CD8-positive, alpha-beta memory T cell (primary cell): Measurements from ENCODE around the gene EMC6. TPM values are rescaled to one million over a fixed set of nuclear protein-coding genes. Genes with fewer than 3 reads are reported as not detected.
A peak's percentile ranks its signal among the peaks of the same experiment; 100 is the strongest.

Source experiments
- CTCF ChIA-PET: fragments of 350-600 bp; sonication (Branson Sonifier 250); formaldehyde crosslinking; loops from one replicate; lab custom pipeline; 2021; ENCODE audit warnings: antibody characterized with exemption; lab: Charles Lee
- POLR2A ChIA-PET: fragments of 350-600 bp; sonication (Branson Sonifier 250); formaldehyde crosslinking; loops from one replicate; lab custom pipeline; 2021; ENCODE audit warnings: antibody characterized with exemption; lab: Charles Lee
- DNase-seq, 5 donors: peaks; one replicate each; pipeline versions ENCODE4 v3.0.0 to v3.0.0-alpha.2; 2020 to 2022; ENCODE audit warnings: mixed read lengths in 1 of 5
- H3K27ac ChIP-seq: one replicate; pipeline ENCODE4 v1.7.0; 2013; ENCODE audit warnings: low read depth, mild to moderate bottlenecking, low read length, moderate library complexity
- H3K27me3 ChIP-seq: 2 replicates; pipeline ENCODE4 v1.7.0; 2013; ENCODE audit warnings: low read length, mild to moderate bottlenecking; ENCODE audit not compliant: insufficient read depth, poor library complexity, severe bottlenecking
- H3K36me3 ChIP-seq: 2 replicates; pipeline ENCODE4 v1.7.0; 2013; ENCODE audit warnings: mild to moderate bottlenecking, low read length, moderate library complexity; ENCODE audit not compliant: insufficient read depth
- H3K4me1 ChIP-seq: 2 replicates; pipeline ENCODE4 v1.7.0; 2013; ENCODE audit warnings: mild to moderate bottlenecking, low read length, moderate library complexity; ENCODE audit not compliant: insufficient read depth
- H3K4me3 ChIP-seq: 2 replicates; pipeline ENCODE4 v1.7.0; 2013; ENCODE audit warnings: mild to moderate bottlenecking, low read length
- H3K9me3 ChIP-seq: 2 replicates; pipeline ENCODE4 v1.7.0; 2013; ENCODE audit warnings: mild to moderate bottlenecking, low read length
- H3K27ac Mint-ChIP-seq, 8 donors: one replicate each; pipeline ENCODE4 v1.8.0; 2020 to 2021; ENCODE audit warnings: mixed read lengths in 8 of 8, mild to moderate bottlenecking in 6 of 8, inconsistent platforms in 3 of 8, moderate library complexity in 3 of 8
- H3K27me3 Mint-ChIP-seq, 2 donors: one replicate each; pipeline ENCODE4 v1.8.0; 2020 to 2021; ENCODE audit warnings: mixed read lengths in 2 of 2, mild to moderate bottlenecking in 1 of 2, moderate library complexity in 1 of 2
- H3K36me3 Mint-ChIP-seq, 3 donors: one replicate each; pipeline ENCODE4 v1.8.0; 2020 to 2021; ENCODE audit warnings: mixed read lengths in 3 of 3, inconsistent platforms in 1 of 3, mild to moderate bottlenecking in 1 of 3
- H3K4me1 Mint-ChIP-seq, 3 donors: one replicate each; pipeline ENCODE4 v1.8.0; 2020 to 2021; ENCODE audit warnings: mixed read lengths in 3 of 3, inconsistent platforms in 1 of 3, mild to moderate bottlenecking in 1 of 3
- H3K4me3 Mint-ChIP-seq, 7 donors: one replicate each; pipeline ENCODE4 v1.8.0; 2020 to 2021; ENCODE audit warnings: mixed read lengths in 7 of 7, mild to moderate bottlenecking in 6 of 7, moderate library complexity in 4 of 7, inconsistent platforms in 2 of 7
- H3K9me3 Mint-ChIP-seq, 5 donors: one replicate each; pipeline ENCODE4 v1.8.0; 2020 to 2022; ENCODE audit warnings: mixed read lengths in 5 of 5, mild to moderate bottlenecking in 3 of 5, moderate library complexity in 2 of 5, inconsistent platforms in 1 of 5
- polyA plus RNA-seq: library from polyadenylated mRNA; unstranded; fragments of 300-500 nt; fragmentation: Illumina TruSeq; gene quantifications from one replicate; pipeline ENCODE4 v1.2.3, GENCODE V29; 2021
- total RNA-seq, 2 experiments: library from RNA; stranded (reverse); gene quantifications; one replicate each; pipeline ENCODE4 v1.2.3, GENCODE V29; 2021

EMC6 gene
- total and polyA plus RNA-seq, 3 experiments from 2014 or later: 95.1 to 119 (median 103) TPM

DNA sequence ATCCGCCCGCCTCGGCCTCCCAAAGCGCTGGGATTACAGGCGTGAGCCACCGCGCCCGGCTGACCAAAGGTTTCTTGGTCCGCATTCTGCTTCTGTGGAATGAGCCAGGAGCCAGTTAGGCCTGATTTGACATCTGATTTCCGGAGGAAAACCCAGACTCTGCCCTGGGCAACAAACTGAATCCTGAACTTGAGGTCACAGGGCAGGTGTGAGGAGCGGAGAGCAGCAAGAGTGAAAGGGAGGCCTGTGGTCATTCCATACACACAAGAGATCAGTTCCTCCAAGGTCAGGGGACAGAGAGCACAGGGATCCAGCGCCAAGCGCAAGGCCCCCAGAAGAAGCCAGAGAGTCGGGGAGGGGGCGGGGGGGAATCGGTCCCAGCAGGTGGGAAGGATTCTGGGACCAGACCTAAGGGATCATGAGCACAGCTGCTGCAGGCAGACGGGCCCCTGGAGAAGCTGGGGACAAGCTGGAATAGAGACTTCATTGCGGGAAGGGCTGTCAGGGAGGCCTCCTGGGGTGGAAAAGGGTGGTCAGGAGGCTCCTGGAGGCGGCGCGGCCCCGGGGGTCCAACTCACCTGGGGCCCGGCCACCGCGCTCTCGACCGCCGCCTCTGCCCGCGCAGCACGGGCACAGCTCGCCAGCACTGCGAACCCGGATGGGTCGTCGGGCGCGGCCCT is 33.0 kb upstream of the EMC6 start:
- ChIA-PET POLR2A (interaction anchor here (0.7 to 1.4 kb wide), 3 partner anchors 9 to 33 kb away, joined by 3 to 5 read pairs (median 4); partner anchors contain the start of genes EMC6 and TAX1BP3), CTCF (interaction anchor here (0.7 to 1.5 kb wide), 7 partner anchors 8 to 821 kb away, joined by 3 to 7 read pairs (median 4); partner anchors contain the start of gene NCBP3)
- Mint-ChIP-seq H3K9me3 (no peaks in the 10 kb centered on the region), H3K27me3 (no peaks in the 10 kb centered on the region), H3K36me3 (peaks cover 0 to 17% (median 2%) of the 10 kb centered on the region in 3 donors), H3K27ac (peak overlapping the region in 3 of 8 donors; percentile 10 to 93 (median 78)), H3K4me1 (peaks cover 22 to 41% (median 25%) of the 10 kb centered on the region in 3 donors), H3K4me3 (peak overlapping the region; percentile 92 to 99 (median 98))
- H3K27me3 ChIP-seq: no peaks in the 10 kb centered on the region
- no peaks in the 10 kb centered on the region for H3K9me3 ChIP-seq
- peak overlapping the region; percentile 74 for H3K4me3 ChIP-seq
- H3K27ac ChIP-seq: peak overlapping the region; percentile 90
- peak in 1 of 5 donors; percentile 9 for DNase-seq
- no peaks in the 10 kb centered on the region for H3K4me1 ChIP-seq
- no peaks in the 10 kb centered on the region for H3K36me3 ChIP-seq

DNA sequence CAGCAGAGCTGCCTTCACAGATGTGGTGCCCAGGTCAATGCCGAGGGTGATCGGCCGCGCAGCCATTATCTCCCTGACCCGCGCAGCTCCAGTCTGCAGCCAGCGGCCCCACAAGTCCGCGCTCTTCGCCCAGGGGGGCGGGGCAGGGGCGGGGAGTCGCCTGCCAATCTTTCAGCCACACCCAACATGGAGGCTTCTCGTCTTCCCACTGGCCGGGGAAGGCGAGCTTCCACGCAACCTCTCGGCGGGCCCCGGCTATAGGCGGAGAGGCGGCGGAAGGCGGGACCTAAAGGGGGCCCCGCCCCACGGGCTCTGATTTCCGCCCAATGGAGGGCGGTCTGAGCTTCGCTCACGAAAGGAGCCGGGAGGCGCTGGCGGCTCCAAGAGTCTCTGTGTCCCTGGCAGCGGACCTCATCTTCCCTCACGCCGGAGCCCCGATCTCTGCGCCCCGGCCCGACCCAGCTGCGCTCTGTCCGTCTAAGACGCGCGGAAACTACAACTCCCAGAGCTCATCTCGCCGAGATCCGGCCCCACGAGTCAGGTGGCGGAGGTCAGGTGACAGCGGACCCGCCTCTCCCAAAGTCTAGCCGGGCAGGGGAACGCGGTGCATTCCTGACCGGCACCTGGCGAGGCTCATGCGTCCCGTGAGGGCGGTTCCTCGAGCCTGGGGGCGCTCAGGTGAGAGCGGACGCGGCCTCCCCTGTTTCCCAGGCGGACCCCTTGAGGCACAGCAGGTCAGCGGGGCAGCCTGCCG is 32.3 kb upstream of the EMC6 start, which contains the start of the genes CTNS and SHPK:
TSS of gene CTNS (plus strand) at position 607 of the 754 bp plus-strand sequence. CDS start 3,447 bp downstream, outside the sequence.
TSS of gene SHPK (minus strand) at position 97 of the 754 bp plus-strand sequence. CDS start at position 66, 31 bp downstream.
- Mint-ChIP-seq H3K27me3 (no peaks in the 10 kb centered on the region), H3K27ac (peak within 1 kb of the TSS; percentile 93 to 99 (median 99)), H3K9me3 (no peaks in the 10 kb centered on the region), H3K36me3 (peaks cover 0 to 17% (median 2%) of the 10 kb centered on the region in 3 donors), H3K4me3 (peak within 1 kb of the TSS; percentile 94 to 99 (median 98)), H3K4me1 (peaks cover 21 to 41% (median 25%) of the 10 kb centered on the region in 3 donors)
- ChIA-PET POLR2A (interaction anchor here (0.7 to 1.4 kb wide), 5 partner anchors 10 to 1783 kb away, joined by 3 to 5 read pairs (median 4); partner anchors contain the start of genes EMC6 and TAX1BP3), CTCF (interaction anchor here (0.5 to 1.5 kb wide), 8 partner anchors 9 to 822 kb away, joined by 3 to 7 read pairs (median 4); partner anchors contain the start of gene NCBP3)
- DNase-seq: peak; percentile 93 to 95 (median 94)
- H3K9me3 ChIP-seq: no peaks in the 10 kb centered on the region
- H3K4me1 ChIP-seq: no peaks in the 10 kb centered on the region
- peak within 1 kb of the TSS; percentile 74 for H3K4me3 ChIP-seq
- no peaks in the 10 kb centered on the region for H3K27me3 ChIP-seq
- peak within 1 kb of the TSS; percentile 90 for H3K27ac ChIP-seq
- H3K36me3 ChIP-seq: no peaks in the 10 kb centered on the region

DNA sequence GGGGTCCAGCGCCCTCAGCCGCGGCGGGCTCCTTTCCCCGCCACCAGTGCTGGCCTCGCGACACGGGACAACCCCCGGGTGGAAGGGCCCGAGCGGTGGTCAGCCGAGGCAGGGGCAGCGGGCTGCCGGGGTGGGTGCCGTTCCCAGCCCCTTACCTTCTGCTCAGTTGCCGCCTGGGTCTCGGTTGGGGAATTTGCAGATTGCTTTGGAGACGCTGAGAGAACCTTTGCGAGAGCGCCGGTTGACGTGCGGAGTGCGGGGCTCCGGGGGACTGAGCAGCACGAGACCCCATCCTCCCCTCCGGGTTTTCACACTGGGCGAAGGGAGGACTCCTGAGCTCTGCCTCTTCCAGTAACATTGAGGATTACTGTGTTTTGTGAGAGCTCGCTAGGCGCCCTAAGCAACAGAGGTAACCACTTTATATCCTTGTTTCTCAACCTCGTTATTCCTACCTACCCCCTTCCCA is 31.7 kb upstream of the EMC6 start:
- peak in 1 of 5 donors; percentile 9 for DNase-seq
- Mint-ChIP-seq H3K27ac (peak overlapping the region; percentile 50 to 93 (median 70)), H3K4me3 (peak overlapping the region; percentile 74 to 98 (median 94)), H3K27me3 (no peaks in the 10 kb centered on the region), H3K9me3 (no peaks in the 10 kb centered on the region), H3K4me1 (peaks cover 21 to 41% (median 25%) of the 10 kb centered on the region in 3 donors), H3K36me3 (peaks cover 0 to 17% (median 2%) of the 10 kb centered on the region in 3 donors)
- peak overlapping the region; percentile 90 for H3K27ac ChIP-seq
- no peaks in the 10 kb centered on the region for H3K27me3 ChIP-seq
- POLR2A ChIA-PET: interaction anchor here (0.7 to 1.4 kb wide), 3 partner anchors 10 to 1782 kb away, joined by 4 to 5 read pairs (median 4); partner anchors contain the start of genes EMC6 and TAX1BP3
- H3K4me1 ChIP-seq: no peaks in the 10 kb centered on the region
- no peaks in the 10 kb centered on the region for H3K9me3 ChIP-seq
- no peaks in the 10 kb centered on the region for H3K36me3 ChIP-seq
- H3K4me3 ChIP-seq: peak overlapping the region; percentile 74
- CTCF ChIA-PET: interaction anchor here (0.9 to 1.5 kb wide), 5 partner anchors 10 to 822 kb away, joined by 3 to 7 read pairs (median 4); partner anchors contain the start of gene NCBP3

DNA sequence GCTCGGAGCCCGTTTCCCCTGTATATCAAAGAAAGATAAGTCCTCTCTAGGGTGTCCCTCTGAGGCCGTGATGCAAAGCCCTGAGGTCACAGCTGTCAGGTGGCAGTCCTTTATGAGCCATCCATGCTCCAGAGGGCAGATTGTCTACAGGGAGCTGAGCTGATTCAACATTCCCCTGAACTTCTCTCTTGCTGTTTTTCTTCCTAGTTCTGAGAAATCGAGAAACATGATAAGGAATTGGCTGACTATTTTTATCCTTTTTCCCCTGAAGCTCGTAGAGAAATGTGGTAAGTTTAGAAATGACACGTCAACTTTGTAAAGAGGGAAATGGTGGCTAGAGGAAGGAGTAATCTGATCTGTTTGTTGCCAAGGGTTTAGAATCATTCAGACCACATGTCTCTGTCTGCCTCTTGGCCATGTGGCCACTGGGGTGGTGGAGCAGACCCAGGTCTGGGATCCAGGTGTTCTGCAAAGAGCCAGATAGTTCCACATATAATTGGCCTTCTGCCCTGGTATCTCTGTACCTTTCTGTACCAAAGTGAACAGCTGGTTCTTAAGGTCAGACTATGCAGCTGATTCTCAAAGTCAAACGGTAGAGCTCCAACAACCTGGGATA is 28.5 kb upstream of the EMC6 start:
- Histone ChIP-seq H3K4me1 (no peaks in the 10 kb centered on the region), H3K9me3 (no peaks in the 10 kb centered on the region), H3K36me3 (no peaks in the 10 kb centered on the region), H3K4me3 (no peak overlapping the region), H3K27me3 (no peaks in the 10 kb centered on the region), H3K27ac (peak overlapping the region; percentile 3)
- peak overlapping the region in 1 of 7 donors; percentile 69 for H3K4me3 Mint-ChIP-seq
- peaks cover 0 to 2% of the 10 kb centered on the region in 2 donors for H3K27me3 Mint-ChIP-seq
- H3K4me1 Mint-ChIP-seq: peaks cover 10 to 21% (median 11%) of the 10 kb centered on the region in 3 donors
- ChIA-PET CTCF (no interaction called here), POLR2A (no interaction called here)
- peak overlapping the region in 2 of 8 donors; percentile 29 to 69 for H3K27ac Mint-ChIP-seq
- DNase-seq: no peak
- peaks cover 0 to 15% (median 2%) of the 10 kb centered on the region in 3 donors for H3K36me3 Mint-ChIP-seq
- no peaks in the 10 kb centered on the region for H3K9me3 Mint-ChIP-seq

DNA sequence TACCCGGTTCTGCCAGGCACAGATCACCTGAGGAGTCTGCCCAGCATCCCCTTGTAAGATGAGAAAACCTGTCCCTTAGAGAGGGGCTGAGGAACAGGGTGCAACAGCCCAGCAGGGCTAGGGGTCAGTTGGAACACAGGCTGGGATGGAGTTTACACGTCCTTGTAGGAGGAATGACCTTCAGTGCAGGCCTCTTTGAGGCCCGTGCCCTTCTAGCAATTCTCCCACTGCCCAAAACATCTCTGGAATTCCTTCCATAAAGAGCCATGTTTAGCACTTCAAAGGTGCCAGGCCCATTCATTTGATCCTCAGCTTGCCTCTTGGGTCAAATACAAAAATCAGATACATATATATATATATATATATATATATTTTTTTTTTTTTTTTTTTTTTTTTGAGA is 27.6 kb upstream of the EMC6 start:
- Mint-ChIP-seq H3K27ac (peak overlapping the region in 2 of 8 donors; percentile 27 to 29), H3K9me3 (no peaks in the 10 kb centered on the region), H3K36me3 (peaks cover 0 to 17% (median 2%) of the 10 kb centered on the region in 3 donors), H3K4me1 (peaks cover 8 to 16% (median 10%) of the 10 kb centered on the region in 3 donors), H3K27me3 (peaks cover 0 to 2% of the 10 kb centered on the region in 2 donors), H3K4me3 (peak overlapping the region in 1 of 7 donors; percentile 42)
- H3K9me3 ChIP-seq: no peaks in the 10 kb centered on the region
- H3K27ac ChIP-seq: no peak overlapping the region
- no peaks in the 10 kb centered on the region for H3K27me3 ChIP-seq
- DNase-seq: no peak
- no peaks in the 10 kb centered on the region for H3K36me3 ChIP-seq
- ChIA-PET CTCF (no interaction called here), POLR2A (no interaction called here)
- H3K4me3 ChIP-seq: no peak overlapping the region
- no peaks in the 10 kb centered on the region for H3K4me1 ChIP-seq

DNA sequence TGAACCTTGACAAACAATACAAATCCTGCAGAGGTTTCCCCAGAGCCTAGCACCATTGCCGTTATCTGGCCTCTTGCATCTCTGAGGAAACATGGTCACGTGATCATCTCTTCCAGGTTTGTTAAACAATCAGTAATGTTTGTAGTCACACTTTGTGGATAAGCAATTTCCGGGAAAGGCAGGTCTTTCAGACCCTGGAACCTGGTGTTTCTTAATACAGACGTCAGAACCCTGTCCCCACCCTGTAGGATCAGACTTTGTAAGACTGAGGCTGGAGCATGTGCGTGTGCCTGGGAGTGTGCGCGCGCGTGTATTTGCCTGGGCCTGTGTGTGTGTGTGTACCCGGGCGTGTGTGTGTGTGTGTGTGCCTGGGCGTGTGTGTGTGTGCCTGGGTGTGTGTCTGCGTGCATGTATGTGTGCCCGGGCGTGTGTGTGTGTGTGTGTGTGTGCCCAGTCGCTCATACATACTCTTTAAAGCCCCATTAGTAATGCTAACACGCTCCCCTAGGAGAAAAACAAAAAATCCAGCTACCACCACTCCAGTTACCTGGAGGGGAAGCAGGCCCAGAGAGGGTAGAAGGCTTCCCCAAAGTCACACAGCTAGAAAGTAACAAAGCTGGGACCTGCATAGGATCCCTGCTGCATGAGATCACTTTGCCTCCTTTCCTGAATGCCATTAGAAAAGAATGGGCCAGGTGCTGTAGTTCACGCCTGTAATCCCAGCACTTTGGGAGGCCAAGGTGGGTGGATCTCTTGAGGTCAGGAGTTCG is 26.7 kb upstream of the EMC6 start:
- H3K27ac ChIP-seq: no peak overlapping the region
- CTCF ChIA-PET: no interaction called here
- Mint-ChIP-seq H3K27ac (no peak overlapping the region), H3K9me3 (no peaks in the 10 kb centered on the region), H3K4me1 (peaks cover 8 to 16% (median 10%) of the 10 kb centered on the region in 3 donors), H3K27me3 (peaks cover 0 to 2% of the 10 kb centered on the region in 2 donors), H3K4me3 (no peak overlapping the region), H3K36me3 (peaks cover 0 to 13% (median 2%) of the 10 kb centered on the region in 3 donors)
- POLR2A ChIA-PET: no interaction called here
- no peaks in the 10 kb centered on the region for H3K4me1 ChIP-seq
- no peak for DNase-seq
- no peaks in the 10 kb centered on the region for H3K9me3 ChIP-seq
- H3K27me3 ChIP-seq: no peaks in the 10 kb centered on the region
- H3K4me3 ChIP-seq: no peak overlapping the region
- H3K36me3 ChIP-seq: no peaks in the 10 kb centered on the region
